Lung (tissue), 12 donors: Measurements from ENCODE around the gene FGD5. TPM values are rescaled to one million over a fixed set of nuclear protein-coding genes. Genes with fewer than 3 reads are reported as not detected.
A peak's percentile ranks its signal among the peaks of the same experiment; 100 is the strongest.

Source experiments
- ATAC-seq: fragments of 200-7000 bp; cut with Tn5 transposase; one replicate; pipeline ENCODE4 v1.9.1; 2020; ENCODE audit warnings: moderate number of reproducible peaks; ENCODE audit not compliant: insufficient read depth, low FRiP score
- DNase-seq, 3 donors: peaks; one replicate each; pipeline ENCODE4 v3.0.0-alpha.2; 2013 to 2017
- H3K27ac ChIP-seq, 2 donors: one replicate each; pipeline ENCODE4 v1.5.1; 2013; ENCODE audit warnings: mild to moderate bottlenecking in 2 of 2, moderate library complexity in 2 of 2, control low read depth in 1 of 2, inconsistent platforms in 1 of 2, low read depth in 1 of 2, low read length in 1 of 2
- H3K27me3 ChIP-seq, 3 donors: one replicate each; pipeline ENCODE4 v1.5.1; 2013; ENCODE audit warnings: low read length in 2 of 3; ENCODE audit not compliant: control insufficient read depth in 3 of 3, insufficient read depth in 3 of 3
- H3K36me3 ChIP-seq, 4 donors: one replicate each; pipeline ENCODE4 v1.5.1; 2013; ENCODE audit warnings: low read length in 4 of 4, mild to moderate bottlenecking in 1 of 4, moderate library complexity in 1 of 4; ENCODE audit not compliant: control insufficient read depth in 4 of 4, insufficient read depth in 4 of 4
- H3K4me1 ChIP-seq, 5 donors: one replicate each; pipeline ENCODE4 v1.5.1; 2013; ENCODE audit warnings: low read length in 5 of 5, mild to moderate bottlenecking in 2 of 5, moderate library complexity in 1 of 5; ENCODE audit not compliant: control insufficient read depth in 5 of 5, insufficient read depth in 5 of 5
- H3K4me3 ChIP-seq: one replicate; pipeline ENCODE4 v1.5.1; 2013; ENCODE audit warnings: mild to moderate bottlenecking, control low read depth, moderate library complexity
- H3K9ac ChIP-seq, 2 donors: one replicate each; pipeline ENCODE4 v1.5.1; 2013; ENCODE audit warnings: low read length in 2 of 2, control low read depth in 1 of 2; ENCODE audit not compliant: insufficient read depth in 1 of 2
- H3K9me3 ChIP-seq, 4 donors: one replicate each; pipeline ENCODE4 v1.5.1; 2013; ENCODE audit warnings: low read length in 3 of 4, mild to moderate bottlenecking in 1 of 4, moderate library complexity in 1 of 4; ENCODE audit not compliant: control insufficient read depth in 4 of 4, insufficient read depth in 3 of 4
- WGBS, 2 donors: extraction: QIAGEN DNeasy Blood & Tissue Kit; methylation state at CpG; one replicate each; pipeline ENCODE4 v1.1.7; 2013; 5-methylcytosine and 5-hydroxymethylcytosine counted together
- polyA plus RNA-seq, 2 donors: library from polyadenylated mRNA; stranded (reverse); fragments of 200-250 nt; gene quantifications; one replicate each; pipeline ENCODE4 v1.2.1, GENCODE V29; 2013
- total RNA-seq, 2 donors: library from RNA; depleted of rRNA in 1 of 2; stranded (reverse); fragments of >200 nt in 1 of 2; gene quantifications; one replicate each; pipeline ENCODE4 v1.2.1, GENCODE V29; 2014 to 2021
- TF ChIP-seq, protein P1 (sequence below): IDR thresholded peaks from 2 replicates; pipeline ENCODE4 v1.5.1; 2012; ENCODE audit warnings: mild to moderate bottlenecking; ENCODE audit errors: control extremely low read depth, extremely low read depth
- donor health status: control.
- donor health status: control.
- donor health status: Bipolar disorder and iron deficiency.
- donor health status: healthy.
- donor health status: DM: yes; HTN: yes; CAD: no.

The FGD5 gene
- total and polyA plus RNA-seq, 4 donors: 14.6 to 58.5 (median 32.2) TPM

- Histone ChIP-seq H3K9ac (peak overlapping the region; percentile 21 to 59), H3K9me3 (no peaks in the 10 kb centered on the region), H3K27ac (peak overlapping the region; percentile 78 to 87), H3K4me1 (peaks cover 0 to 40% (median 8%) of the 10 kb centered on the region in 5 donors), H3K27me3 (peaks cover 0 to 45% (median 0%) of the 10 kb centered on the region in 3 donors), H3K36me3 (peaks cover 0 to 2% (median 0%) of the 10 kb centered on the region in 4 donors), H3K4me3 (peak overlapping the region; percentile 67)
- TF ChIP-seq, protein P1, sequence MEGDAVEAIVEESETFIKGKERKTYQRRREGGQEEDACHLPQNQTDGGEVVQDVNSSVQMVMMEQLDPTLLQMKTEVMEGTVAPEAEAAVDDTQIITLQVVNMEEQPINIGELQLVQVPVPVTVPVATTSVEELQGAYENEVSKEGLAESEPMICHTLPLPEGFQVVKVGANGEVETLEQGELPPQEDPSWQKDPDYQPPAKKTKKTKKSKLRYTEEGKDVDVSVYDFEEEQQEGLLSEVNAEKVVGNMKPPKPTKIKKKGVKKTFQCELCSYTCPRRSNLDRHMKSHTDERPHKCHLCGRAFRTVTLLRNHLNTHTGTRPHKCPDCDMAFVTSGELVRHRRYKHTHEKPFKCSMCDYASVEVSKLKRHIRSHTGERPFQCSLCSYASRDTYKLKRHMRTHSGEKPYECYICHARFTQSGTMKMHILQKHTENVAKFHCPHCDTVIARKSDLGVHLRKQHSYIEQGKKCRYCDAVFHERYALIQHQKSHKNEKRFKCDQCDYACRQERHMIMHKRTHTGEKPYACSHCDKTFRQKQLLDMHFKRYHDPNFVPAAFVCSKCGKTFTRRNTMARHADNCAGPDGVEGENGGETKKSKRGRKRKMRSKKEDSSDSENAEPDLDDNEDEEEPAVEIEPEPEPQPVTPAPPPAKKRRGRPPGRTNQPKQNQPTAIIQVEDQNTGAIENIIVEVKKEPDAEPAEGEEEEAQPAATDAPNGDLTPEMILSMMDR: no peak
- WGBS, 2 donors: 1 to 2% methylated on average over 71 to 78 of the region's 78 CpGs
- ATAC-seq: no peak
- DNase-seq: peak; percentile 36 to 68 (median 49)
Observed at GRCh38 chr3:14810801-14811661, 7.7 kb upstream of the FGD5 start.

GRCh38 chr3:14811684-14812083 is 7.1 kb upstream of the FGD5 start:
- Histone ChIP-seq H3K4me3 (peak overlapping the region; percentile 67), H3K9me3 (no peaks in the 10 kb centered on the region), H3K27ac (peak overlapping the region in 1 of 2 donors; percentile 87), H3K36me3 (peaks cover 0 to 5% (median 0%) of the 10 kb centered on the region in 4 donors), H3K27me3 (peaks cover 0 to 45% (median 0%) of the 10 kb centered on the region in 3 donors), H3K4me1 (peaks cover 0 to 40% (median 8%) of the 10 kb centered on the region in 5 donors), H3K9ac (peak overlapping the region; percentile 21 to 59)
- no peak for ATAC-seq
- TF ChIP-seq, protein P1: no peak
- WGBS, 2 donors: 11 to 21% methylated on average over 7 of the region's 7 CpGs
- peak in 2 of 3 donors; percentile 44 to 71 for DNase-seq

- H3K27ac ChIP-seq: peak overlapping the region in 1 of 2 donors; percentile 62
- ATAC-seq (no peak), DNase-seq (peak in 1 of 3 donors; percentile 29)
- 22 to 36% methylated on average over 9 of the region's 9 CpGs for WGBS, 2 donors
- TF ChIP-seq, protein P1: no peak
- peak overlapping the region; percentile 27 for H3K4me3 ChIP-seq
- H3K36me3 ChIP-seq: peaks cover 0 to 5% (median 0%) of the 10 kb centered on the region in 4 donors
- H3K9ac ChIP-seq: no peak overlapping the region
- peaks cover 0 to 40% (median 8%) of the 10 kb centered on the region in 5 donors for H3K4me1 ChIP-seq
- peaks cover 0 to 43% (median 0%) of the 10 kb centered on the region in 3 donors for H3K27me3 ChIP-seq
- H3K9me3 ChIP-seq: no peaks in the 10 kb centered on the region
Observed at GRCh38 chr3:14812196-14812790, 6.5 kb upstream of the FGD5 start.
